GM23338 (cell line): ENCODE measurements around the gene MARCHF9. TPM values are rescaled to one million over a fixed set of nuclear protein-coding genes. Genes with fewer than 3 reads are reported as not detected.

Experiments
- ATAC-seq: fragments of 200-7000 bp; cut with Tn5 transposase; 3 replicates; pipeline ENCODE4 v1.9.1; 2020
- DNase-seq: peaks from one replicate; pipeline ENCODE4 v3.0.0-alpha.2; 2015; ENCODE audit warnings: low spot score
- H2AFZ ChIP-seq: fragments of 200-600 bp; sonication (generic); 2 replicates; pipeline ENCODE4 v1.8.0; 2016; ENCODE audit warnings: antibody characterized with exemption, mild to moderate bottlenecking, moderate library complexity
- H3F3A ChIP-seq: fragments of 200-600 bp; sonication (generic); replicated peaks from 2 replicates; pipeline ENCODE4 v1.8.0; 2017; ENCODE audit warnings: antibody characterized with exemption, mixed run types, low read depth
- H3K27ac ChIP-seq: fragments of 200-600 bp; sonication (generic); 2 replicates; pipeline ENCODE4 v1.6.1; 2016; ENCODE audit warnings: low read depth
- H3K27me3 ChIP-seq: fragments of 200-600 bp; sonication (generic); 2 replicates; pipeline ENCODE4 v1.8.0; 2016; ENCODE audit warnings: mild to moderate bottlenecking, mixed run types, moderate library complexity; ENCODE audit not compliant: insufficient read depth
- H3K36me3 ChIP-seq: fragments of 200-600 bp; sonication (generic); 2 replicates; pipeline ENCODE4 v1.8.0; 2016; ENCODE audit warnings: mild to moderate bottlenecking; ENCODE audit not compliant: insufficient read depth
- H3K4me1 ChIP-seq: fragments of 200-600 bp; sonication (generic); 2 replicates; pipeline ENCODE4 v1.8.0; 2016; ENCODE audit warnings: mild to moderate bottlenecking, moderate library complexity; ENCODE audit not compliant: insufficient read depth
- H3K4me2 ChIP-seq: fragments of 200-600 bp; sonication (generic); 2 replicates; pipeline ENCODE4 v1.7.1; 2017; ENCODE audit warnings: mixed run types
- H3K4me3 ChIP-seq: fragments of 200-600 bp; sonication (generic); 2 replicates; pipeline ENCODE4 v1.6.1; 2016; ENCODE audit warnings: mixed run types
- H3K79me2 ChIP-seq: fragments of 200-600 bp; sonication (generic); replicated peaks from 2 replicates; pipeline ENCODE4 v1.8.0; 2017; ENCODE audit warnings: mild to moderate bottlenecking; ENCODE audit not compliant: insufficient read depth
- H3K9me2 ChIP-seq: fragments of 200-600 bp; sonication (generic); 2 replicates; pipeline ENCODE4 v1.8.0; 2017; ENCODE audit not compliant: insufficient read depth
- H4K20me1 ChIP-seq: fragments of 200-600 bp; sonication (generic); replicated peaks from 2 replicates; pipeline ENCODE4 v1.8.0; 2017; ENCODE audit warnings: mild to moderate bottlenecking; ENCODE audit not compliant: insufficient read depth
- H3K27ac Mint-ChIP-seq: 2 replicates; pipeline ENCODE4 v1.8.0; 2020; ENCODE audit warnings: inconsistent platforms, mild to moderate bottlenecking, moderate library complexity, mixed read lengths
- H3K27me3 Mint-ChIP-seq: 3 replicates; pipeline ENCODE4 v1.8.0; 2022; ENCODE audit warnings: low read depth, mild to moderate bottlenecking, moderate library complexity, mixed read lengths, inconsistent platforms; ENCODE audit not compliant: insufficient read depth, poor library complexity
- H3K36me3 Mint-ChIP-seq: 3 replicates; pipeline ENCODE4 v1.8.0; 2021; ENCODE audit warnings: low read depth, mild to moderate bottlenecking, inconsistent platforms, moderate library complexity, mixed read lengths
- H3K4me1 Mint-ChIP-seq: 3 replicates; pipeline ENCODE4 v1.8.0; 2020; ENCODE audit warnings: mild to moderate bottlenecking, inconsistent platforms, mixed read lengths
- H3K4me3 Mint-ChIP-seq: 3 replicates; pipeline ENCODE4 v1.8.0; 2021; ENCODE audit warnings: moderate library complexity, mild to moderate bottlenecking, inconsistent platforms, mixed read lengths
- H3K9me3 Mint-ChIP-seq: 3 replicates; pipeline ENCODE4 v1.8.0; 2020; ENCODE audit warnings: moderate library complexity, mild to moderate bottlenecking, inconsistent platforms, mixed read lengths
- CREB1 ChIP-seq: fragments of 250-450 bp; sonication (Bioruptor Pico); IDR thresholded peaks from 2 replicates; pipeline ENCODE4 v1.5.0; 2020; ENCODE audit warnings: low read depth, mild to moderate bottlenecking, moderate library complexity
- EZH2phosphoT487 ChIP-seq: fragments of 200-600 bp; sonication (generic); IDR thresholded peaks from one replicate; pipeline ENCODE4 v1.8.1; 2018; ENCODE audit warnings: antibody characterized with exemption; ENCODE audit not compliant: unreplicated experiment
- POLR2AphosphoS5 ChIP-seq: IDR thresholded peaks from 2 replicates; pipeline ENCODE4 v1.6.1; 2016; ENCODE audit warnings: antibody characterized with exemption, low read depth
- REST ChIP-seq: IDR thresholded peaks from one replicate; pipeline ENCODE4 v1.6.1; 2018; ENCODE audit warnings: antibody characterized with exemption; ENCODE audit not compliant: unreplicated experiment
- STAT1 ChIP-seq: IDR thresholded peaks from one replicate; pipeline ENCODE4 v1.6.1; 2016; ENCODE audit warnings: antibody characterized with exemption; ENCODE audit not compliant: unreplicated experiment
- ZNF462 ChIP-seq: fragments of 250-450 bp; sonication (Bioruptor Pico); IDR thresholded peaks from 2 replicates; pipeline ENCODE4 v1.5.0; 2020; ENCODE audit warnings: mild to moderate bottlenecking, moderate library complexity
- polyA plus RNA-seq: library from polyadenylated mRNA; unstranded; fragments of >200 nt; fragmentation: Nextera tagmentation; extraction: Ambion mirVana; gene quantifications from 2 replicates; pipeline ENCODE4 v1.2.1, GENCODE V29; 2016
- total RNA-seq: library from RNA; depleted of rRNA; stranded (reverse); fragments of >200 nt; shearing (Covaris generic); gene quantifications from 2 replicates; pipeline ENCODE4 v1.2.3, GENCODE V29; 2014

MARCHF9 gene
- total and polyA plus RNA-seq, 2 experiments from 2014 or later, result 2.9 to 3.3 TPM

- TF ChIP-seq ZNF462, result no peak
Measured at GRCh38 chr12:57800965-57801364, 46.1 kb downstream of the MARCHF9 start (continued).

GRCh38 chr12:57802607-57803006, 47.7 kb downstream of the MARCHF9 start:
- no peaks in the 10 kb centered on the region for H3K4me1 Mint-ChIP-seq
- peaks cover 3% of the 10 kb centered on the region; the same call in 1 of the 2 replicates for H3K36me3 ChIP-seq
- no peaks in the 10 kb centered on the region for H3K9me3 Mint-ChIP-seq
- H3K79me2 ChIP-seq, result no peaks in the 10 kb centered on the region
- peaks cover 2% of the 10 kb centered on the region; the same call in 1 of the 2 replicates for H3K4me1 ChIP-seq
- DNase-seq (no peak), ATAC-seq (no peak)
- H4K20me1 ChIP-seq, result 0 out of 2 replicates have a peak, but pooled peaks cover under 1% of the 10 kb centered on the region
- no peak overlapping the region for H3K4me3 ChIP-seq
- no peak overlapping the region for H3K27ac Mint-ChIP-seq
- peaks cover 4% of the 10 kb centered on the region for H3K36me3 Mint-ChIP-seq
- no peak overlapping the region for H3K4me3 Mint-ChIP-seq
- H2AFZ ChIP-seq, result no peak overlapping the region
- H3K27me3 ChIP-seq, result no peaks in the 10 kb centered on the region
- peaks cover 2% of the 10 kb centered on the region for H3K27me3 Mint-ChIP-seq
- H3K27ac ChIP-seq, result no peak overlapping the region
- no peak overlapping the region for H3K4me2 ChIP-seq
- no peaks in the 10 kb centered on the region for H3K9me2 ChIP-seq
- no peaks in the 10 kb centered on the region for H3F3A ChIP-seq
- TF ChIP-seq ZNF462, result no peak
- TF ChIP-seq POLR2AphosphoS5, result no peak
- TF ChIP-seq STAT1, result no peak
- no peak for TF ChIP-seq CREB1
- TF ChIP-seq EZH2phosphoT487, result no peak
- no peak for TF ChIP-seq REST
